IPS DF 19.7 (cell line): Measurements from ENCODE around the gene RNF17.

Source experiments
- DNase-seq: peaks from one replicate; pipeline ENCODE4 v3.0.0-alpha.2; 2013; ENCODE audit warnings: low read depth, low spot score

The RNF17 gene

DNA sequence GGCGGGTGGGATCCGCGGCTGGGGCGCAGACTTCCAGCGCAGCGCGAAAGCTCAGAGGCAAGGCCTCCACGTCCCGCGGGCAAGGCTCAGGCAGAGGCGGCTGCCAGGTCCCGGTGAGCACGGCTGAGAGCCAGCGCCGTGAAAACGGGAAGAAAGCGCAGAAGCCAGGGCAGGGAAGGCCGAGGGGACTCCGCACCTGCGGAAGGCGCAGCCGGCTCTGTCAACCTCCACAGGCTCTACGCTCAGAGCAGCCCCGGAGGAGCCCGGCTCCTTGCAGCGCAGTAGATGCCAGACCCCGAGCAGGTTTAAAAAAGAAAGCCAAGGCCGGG, 131.0 kb downstream of the RNF17 start:
- no peak for DNase-seq

DNA sequence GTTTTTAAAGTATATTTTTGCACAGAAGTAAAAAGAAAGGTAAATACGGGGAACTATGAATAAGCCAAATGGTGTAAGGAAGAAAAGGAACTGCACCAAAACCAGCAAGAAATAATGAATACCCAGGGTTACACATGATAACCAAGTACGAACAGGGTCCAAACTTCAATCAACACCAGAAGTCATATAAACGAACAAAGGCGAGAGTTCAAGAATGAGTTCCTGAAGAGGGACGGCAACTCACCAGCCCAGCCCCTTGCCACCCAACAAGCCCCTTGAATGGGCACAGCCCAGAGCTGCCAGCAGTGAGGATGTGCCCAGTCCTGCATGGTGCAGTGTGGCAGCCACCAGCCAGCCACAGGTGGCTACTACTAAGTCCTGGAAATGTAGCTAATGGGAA, 132.1 kb downstream of the RNF17 start:
- DNase-seq, result no peak

DNA sequence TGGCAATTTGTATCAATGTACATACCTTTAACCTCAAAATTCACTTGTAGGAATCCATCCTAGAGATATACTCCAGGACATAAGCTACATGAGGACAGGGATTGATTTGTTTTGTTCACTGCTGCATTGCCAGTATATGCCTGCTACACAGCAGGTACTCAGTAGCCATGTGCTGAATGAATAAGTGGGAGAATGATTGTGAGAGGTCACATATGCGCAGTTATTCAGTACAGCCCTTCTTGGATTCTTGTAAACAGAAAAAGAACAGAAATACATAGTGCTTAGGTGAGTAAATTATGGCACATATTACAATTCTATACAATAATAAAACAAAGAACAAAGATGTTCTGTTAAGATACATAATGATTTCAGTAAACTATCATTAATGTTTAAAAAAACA, 133.3 kb downstream of the RNF17 start:
- DNase-seq, result no peak

- no peak for DNase-seq
These were observed 135.6 kb downstream of the RNF17 start for GRCh38 chr13:24899601-24900000.

DNA sequence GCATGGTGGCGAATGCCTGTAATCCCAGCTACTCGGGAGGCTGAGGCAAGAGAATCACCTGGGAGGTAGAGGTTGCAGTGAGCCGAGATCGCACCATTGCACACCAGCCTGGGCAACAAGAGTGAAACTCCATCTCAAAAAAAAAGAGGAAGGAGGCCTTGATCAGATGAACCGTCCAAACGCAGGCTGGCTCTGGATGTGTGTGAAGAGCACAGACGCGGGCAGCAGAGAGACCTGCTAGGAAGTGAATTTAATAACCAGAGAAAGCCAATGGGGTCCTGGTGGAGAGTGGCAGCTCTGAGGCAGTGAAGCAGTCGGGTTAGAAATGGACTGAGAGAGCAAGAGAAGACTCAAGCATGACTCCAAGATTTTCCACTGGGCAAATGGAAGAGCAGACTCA, 136.5 kb downstream of the RNF17 start:
- no peak for DNase-seq

DNA sequence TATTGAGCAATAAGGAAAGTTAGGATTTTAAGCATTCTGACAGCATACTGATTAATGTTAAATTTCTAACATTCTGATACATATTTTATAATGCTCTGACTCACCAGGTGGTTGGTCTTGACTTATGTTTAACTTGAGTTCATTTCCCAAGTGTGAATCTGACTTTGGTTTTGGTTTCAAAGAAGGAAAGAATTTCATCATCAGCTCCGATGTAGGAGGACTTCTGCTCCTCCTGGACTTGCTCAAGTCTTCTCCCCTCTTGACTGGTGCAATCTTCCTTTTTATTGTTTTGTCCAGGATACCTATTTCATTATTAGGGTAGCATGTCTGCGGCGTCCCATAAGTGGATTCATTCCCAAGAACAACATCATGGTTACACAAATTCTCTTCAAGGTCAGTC, 141.3 kb downstream of the RNF17 start:
- DNase-seq, result no peak

DNA sequence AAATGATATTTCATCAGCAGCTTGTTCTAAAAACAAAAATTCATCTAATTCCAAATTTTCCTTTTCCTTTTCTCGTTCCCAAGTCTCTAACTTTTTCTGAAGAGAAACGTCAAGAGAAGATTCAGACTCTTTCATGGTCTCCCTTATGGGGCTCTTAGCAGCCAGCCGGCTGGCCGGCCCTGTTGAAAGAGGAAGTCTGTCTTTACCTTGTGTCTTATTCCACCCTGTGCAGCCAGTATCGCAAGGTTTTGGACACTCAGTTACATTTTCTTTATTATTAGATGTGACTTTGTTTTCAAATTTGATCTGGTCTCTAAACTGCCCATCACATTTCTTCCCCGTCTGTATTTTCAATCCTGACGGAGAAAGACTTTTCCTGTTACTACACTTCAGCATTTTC, 142.3 kb downstream of the RNF17 start:
- DNase-seq, result no peak

GRCh38 chr13:24910502-24911132, 146.6 kb downstream of the RNF17 start:
- DNase-seq, result no peak

DNA sequence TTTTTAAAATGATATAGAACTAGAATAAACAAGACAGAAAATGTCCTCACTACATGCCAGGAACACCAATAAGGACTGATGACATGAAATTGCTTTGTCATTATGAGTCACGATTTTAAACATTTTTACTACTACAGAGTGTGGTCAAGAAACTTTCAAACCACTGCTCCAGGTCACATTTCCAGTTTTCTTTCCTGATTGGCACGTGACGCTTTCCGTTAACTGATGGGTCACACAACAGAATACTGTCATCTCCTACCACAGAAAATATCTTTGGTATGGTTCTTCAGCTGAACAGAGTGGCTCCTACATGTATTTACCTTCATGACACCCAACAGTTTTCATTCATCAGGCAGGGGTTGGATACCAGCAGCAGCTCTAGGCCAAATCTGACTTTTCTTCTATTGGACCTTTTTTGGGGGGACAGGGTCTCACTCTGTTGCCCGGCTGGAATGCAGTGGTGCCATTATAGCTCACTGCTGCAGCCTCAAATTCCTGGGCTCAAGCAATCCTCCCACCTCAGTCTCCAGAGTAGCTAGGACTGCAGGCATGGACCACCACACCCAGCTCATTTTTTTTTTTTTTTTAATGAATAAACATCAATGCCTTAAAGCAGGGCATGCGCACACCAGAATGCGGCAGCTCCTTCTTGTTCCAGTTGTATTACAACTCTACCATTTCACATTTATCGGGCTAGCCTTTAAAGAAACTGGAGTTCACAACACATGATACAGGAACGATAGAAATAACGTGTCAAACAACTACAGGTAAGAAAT, 147.4 kb downstream of the RNF17 start:
- DNase-seq, result no peak

- no peak for DNase-seq
These were observed 152.5 kb downstream of the RNF17 start for GRCh38 chr13:24916464-24916863.

GRCh38 chr13:24921003-24921402, 157.0 kb downstream of the RNF17 start:
- no peak for DNase-seq

DNA sequence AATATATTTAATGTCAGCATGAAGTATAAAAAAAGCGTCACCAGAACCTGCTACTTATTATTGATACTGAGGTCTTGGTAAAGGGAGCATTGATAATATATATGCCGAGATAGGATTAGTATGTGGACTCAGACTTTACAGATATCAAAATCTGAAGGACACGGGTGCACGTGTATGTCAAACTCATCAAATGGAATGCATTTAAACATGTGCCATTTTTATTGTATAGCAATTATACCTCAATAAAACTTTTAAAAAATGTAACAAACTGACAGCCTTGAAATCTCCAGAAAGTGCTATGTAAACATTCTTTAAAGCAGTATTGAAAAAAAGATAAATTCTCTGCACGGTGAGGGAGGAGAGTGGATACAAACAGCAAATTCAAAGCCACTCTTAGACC, 157.9 kb downstream of the RNF17 start:
- no peak for DNase-seq

DNA sequence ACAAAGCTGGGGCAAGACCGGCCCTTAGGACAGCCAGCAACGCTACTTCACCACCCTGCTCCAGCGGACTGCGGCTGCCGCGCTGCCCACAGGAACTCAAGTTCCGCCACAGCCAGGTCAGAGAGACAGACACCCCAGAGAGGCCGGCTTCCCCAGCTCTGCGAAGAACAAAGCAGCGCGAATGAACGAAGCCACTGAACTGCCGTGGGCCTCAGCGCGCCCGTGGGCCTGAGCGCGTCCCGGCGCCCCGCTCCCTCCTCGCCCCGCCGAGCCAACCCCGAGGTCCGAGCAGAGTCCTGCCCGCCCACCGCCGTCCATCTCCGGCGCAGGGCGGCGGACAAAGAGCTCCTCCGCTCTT, 158.4 kb downstream of the RNF17 start:
- no peak for DNase-seq

DNA sequence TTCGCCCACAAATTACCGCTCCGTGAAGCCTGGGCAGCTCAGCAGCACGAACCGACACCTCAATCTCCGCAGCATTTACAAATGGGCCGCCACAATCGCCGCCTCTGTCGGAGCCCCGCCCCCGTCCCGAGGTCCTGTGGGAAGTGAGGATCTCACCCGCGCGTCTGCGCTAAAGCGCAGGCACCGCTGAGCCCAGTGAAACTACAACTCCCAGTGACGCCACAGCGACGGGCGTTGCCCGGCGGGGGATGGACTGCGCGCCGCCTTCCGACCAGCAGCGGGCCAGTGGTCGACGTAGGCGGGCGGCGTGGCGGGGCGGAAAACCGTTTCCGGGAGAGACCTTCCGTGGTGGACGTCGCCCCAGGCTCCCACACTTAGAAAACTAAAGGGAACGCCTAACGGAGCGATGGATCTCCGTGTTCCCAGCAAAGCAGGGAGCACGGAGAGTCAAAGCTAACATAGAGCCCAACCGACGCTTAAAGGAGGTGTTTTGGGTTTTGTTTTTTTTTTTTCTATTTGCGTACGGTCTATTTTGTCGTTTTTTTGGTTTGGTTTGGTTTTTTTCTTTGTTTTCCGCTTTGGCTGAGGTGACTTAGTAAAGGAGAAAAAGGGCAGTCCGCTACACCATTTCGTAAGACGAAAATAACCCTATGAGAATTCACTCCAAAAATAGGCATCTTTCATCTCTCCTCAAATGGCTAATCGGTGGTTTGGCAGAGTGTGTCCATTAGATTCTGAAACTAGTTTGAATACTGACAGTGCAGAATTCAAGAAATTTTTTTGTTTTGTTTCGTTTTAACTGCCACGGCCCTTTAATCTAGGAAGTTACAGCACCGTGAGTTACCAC, 159.0 kb downstream of the RNF17 start:
- DNase-seq, result peak; percentile 85

- no peak for DNase-seq
These were observed 161.6 kb downstream of the RNF17 start for GRCh38 chr13:24925318-24926231.

- no peak for DNase-seq
These were observed 163.9 kb downstream of the RNF17 start for GRCh38 chr13:24927810-24928404.

DNA sequence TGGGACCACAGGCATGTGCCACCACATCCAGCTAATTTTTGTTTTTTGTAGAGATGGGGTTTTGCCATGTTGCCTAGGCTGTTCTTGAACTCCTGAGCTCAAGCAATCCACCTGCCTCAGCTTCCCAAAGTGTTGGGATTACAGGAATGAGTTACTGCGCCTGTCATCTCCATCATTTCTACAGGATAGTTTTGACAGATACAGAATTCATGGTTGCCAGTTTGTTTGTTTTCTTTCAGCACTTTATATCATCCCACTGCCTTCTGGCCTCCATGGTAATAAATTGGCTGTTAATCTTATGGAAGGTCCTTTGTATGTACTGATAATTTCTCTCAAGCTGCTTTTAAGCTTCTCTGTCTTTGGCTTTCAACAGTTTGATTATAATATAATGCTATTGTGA, 165.2 kb downstream of the RNF17 start:
- DNase-seq, result no peak
